ENCODE results near the gene PCK1.

The PCK1 gene

DNA sequence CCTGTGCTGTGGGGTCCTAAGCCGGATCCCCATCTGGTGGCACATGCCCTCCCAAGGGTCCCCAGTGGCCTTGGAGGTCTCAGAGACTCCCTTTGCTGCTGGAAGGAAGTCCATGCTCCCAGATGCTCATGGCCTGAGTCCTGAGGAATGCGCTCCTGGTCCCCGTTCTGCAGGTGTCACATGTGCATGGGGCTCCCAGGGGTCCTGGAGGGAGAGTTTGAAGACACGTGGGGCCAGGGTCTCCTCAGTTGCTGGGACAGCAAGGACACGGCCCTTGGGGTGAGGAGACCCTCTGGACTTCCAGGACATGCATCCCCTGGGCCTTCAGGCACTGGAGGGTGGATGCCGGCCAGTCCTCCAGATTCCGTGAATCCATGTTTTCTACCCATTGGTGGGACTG is 47.6 kb downstream of the PCK1 start:
- no peak for DNase-seq

DNA sequence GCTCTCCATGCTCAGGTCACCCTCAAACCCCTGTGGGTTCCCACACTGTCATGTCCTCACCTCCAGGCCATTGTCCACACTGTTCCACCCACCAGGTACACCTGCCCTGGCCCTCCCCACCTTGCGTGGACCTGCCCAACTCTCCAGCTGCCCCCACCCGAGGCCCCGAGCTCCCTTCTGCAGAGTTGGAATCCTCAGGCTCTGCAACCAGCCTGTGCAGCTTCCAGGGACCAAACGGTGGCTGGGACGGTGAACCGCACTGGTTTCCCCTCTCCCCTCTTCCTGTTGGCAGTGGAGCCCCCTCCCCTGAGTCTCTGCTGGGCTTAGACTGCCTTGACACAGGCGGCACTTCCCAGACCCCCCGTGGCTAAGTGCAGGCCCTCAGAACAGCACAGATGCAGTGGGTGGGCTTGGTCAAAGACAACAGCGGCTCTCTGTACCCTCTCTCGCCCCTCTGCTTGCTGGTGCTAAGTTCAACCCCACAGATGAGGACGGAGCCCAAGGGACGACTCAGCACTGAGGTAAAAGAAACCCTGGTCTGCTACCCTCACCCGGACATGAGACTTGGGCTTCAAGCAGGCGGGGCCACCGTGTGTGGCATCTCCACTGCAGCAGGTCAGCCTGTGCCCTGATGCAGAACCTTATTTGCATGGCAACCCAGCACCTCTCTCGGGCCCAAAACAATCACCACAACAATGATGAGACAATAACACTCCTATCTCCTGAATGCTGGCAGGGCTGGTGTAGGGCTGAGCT is 48.4 kb downstream of the PCK1 start:
- no peak for DNase-seq

DNA sequence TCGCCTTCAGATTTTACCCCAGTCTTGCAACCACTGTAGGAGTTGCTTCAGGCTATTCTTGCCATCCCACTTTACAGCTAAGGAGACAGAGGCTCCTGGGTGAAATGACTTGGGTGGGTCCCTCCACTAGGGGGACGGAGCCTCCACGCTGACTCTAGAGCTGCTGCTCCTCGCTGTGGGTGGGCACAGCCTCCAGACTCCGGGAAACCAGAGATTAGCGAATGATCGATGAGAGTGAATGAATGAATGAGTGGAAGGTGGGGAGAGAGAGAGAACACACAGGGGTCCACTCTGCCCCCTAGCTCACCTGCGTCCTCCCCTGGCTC is 48.9 kb downstream of the PCK1 start:
- DNase-seq: no peak

DNA sequence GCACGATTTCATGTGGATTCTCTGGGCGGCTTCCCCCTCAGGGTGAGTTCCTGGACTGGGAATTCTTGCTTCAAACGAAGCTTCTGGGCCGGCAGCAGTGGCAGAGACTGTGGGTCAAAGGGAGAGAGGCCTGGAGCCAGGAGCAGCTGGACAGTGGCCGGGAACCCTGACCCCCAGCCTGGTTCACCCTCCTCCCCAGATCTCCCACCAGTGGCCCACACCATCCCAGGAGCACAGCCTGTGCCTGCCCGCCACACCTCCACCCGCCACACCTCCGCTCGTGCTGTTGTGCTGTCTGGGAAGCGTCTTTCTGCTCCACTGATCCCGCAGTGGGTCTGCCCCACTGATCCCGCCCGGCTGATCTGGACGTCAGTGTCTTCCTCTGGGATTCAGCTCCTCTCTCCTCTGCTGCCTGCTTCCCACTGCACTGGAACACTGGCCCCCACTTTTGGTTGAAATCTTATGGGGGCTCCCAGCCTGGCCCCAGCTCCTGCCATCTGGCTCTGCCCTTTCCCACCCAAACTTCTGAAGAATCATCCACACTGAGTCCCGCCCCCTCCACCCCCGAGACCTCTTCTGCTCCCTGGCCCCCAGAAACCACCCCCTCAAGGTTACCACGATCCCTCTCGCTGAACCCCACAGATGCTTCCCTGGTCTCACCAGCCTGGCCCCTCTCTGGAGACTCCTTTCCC is 49.5 kb downstream of the PCK1 start:
- DNase-seq: no peak

DNA sequence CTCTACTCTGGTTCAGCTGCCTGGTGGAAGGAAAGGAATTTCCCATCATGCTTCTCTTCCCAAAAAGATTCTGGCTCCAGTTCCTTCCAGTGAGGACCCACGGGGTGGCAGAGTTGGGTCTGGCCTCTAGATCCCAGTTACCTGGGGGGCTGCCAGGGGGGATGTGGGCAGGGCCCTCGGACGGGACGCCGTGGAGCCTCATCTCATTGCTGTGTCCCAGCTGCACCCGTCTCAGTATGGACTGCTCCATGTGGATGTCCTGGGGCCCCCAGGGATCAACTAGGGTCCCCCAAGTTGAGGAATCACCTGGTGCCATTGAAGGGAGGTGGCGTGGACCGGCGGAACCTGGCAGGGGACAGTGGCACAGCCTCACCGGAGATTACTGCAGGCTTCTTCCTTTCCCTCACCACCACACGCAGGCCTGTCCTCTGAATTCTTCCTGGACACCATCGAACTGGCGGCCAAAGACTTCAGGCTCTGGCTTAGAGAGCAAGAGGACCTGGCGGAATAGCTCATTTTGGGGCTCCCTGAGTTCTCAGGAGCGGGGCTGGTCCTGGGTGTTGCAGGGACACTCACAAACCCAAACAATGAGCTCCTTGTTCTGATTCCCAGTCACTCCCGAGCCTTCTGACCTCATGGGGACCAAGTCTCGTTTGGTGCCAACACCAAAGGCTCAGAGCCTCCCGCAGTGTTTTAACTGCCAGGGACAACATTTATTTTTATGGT is 50.8 kb downstream of the PCK1 start:
- DNase-seq: no peak

DNA sequence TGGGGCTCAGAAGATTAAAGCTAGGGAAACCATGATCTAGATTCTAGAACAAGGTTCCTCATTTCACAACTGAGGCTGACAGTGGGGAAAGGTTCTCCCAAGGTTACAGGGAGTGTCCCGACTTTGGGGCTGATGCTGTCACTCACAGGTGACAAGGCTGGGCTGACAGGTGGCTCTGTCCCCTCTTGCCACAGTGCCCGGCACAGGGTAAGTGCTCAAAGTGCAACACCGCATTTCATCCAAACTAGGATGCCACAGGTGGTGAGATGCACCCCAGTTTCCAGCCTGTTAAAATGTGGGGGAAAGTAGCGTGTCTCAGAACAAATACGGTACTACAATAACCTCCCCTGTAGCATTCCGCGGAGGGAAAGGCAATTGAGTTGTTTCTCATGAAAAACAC is 51.5 kb downstream of the PCK1 start:
- no peak for DNase-seq

DNA sequence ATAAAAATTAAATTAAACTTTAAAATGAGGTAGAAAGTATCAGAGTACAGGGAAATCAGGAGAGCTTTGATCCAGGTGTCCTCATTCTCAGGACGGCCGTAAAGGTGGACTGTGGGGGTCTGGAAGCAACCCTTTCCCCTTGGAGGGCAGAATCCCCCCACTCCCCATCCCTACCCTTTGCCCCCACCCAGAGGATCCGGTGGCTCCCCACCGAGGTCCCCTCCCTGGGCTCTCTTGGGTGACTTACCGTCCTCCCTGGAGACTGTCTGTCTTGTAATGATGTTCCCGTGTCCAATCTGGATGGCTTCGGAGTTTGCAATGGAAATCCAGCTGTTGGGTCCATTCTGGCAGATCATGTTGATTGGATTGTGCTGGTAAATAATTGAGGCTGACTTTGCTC is 52.0 kb downstream of the PCK1 start:
- no peak for DNase-seq

DNA sequence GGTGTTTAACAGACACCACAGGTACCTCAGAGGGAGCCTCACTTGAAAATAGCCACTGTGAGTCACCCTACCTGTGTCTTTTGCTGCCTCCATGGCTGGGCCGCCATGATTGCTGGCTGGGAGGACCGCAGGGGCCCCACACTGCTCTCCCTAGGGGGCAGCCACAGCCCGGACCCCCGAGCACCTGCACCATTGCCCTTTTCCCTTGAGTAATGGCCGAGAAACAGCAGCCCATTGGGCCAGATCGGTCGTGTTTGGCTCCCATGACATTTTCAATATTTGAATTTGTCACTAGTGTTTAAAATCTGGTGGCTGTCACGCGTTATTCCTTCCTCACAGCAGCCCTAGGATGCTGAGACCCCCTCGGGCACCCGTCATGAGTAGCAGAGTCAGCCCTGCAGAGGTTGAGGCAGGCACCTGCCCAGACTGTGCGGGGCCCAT is 52.6 kb downstream of the PCK1 start:
- DNase-seq: no peak

DNA sequence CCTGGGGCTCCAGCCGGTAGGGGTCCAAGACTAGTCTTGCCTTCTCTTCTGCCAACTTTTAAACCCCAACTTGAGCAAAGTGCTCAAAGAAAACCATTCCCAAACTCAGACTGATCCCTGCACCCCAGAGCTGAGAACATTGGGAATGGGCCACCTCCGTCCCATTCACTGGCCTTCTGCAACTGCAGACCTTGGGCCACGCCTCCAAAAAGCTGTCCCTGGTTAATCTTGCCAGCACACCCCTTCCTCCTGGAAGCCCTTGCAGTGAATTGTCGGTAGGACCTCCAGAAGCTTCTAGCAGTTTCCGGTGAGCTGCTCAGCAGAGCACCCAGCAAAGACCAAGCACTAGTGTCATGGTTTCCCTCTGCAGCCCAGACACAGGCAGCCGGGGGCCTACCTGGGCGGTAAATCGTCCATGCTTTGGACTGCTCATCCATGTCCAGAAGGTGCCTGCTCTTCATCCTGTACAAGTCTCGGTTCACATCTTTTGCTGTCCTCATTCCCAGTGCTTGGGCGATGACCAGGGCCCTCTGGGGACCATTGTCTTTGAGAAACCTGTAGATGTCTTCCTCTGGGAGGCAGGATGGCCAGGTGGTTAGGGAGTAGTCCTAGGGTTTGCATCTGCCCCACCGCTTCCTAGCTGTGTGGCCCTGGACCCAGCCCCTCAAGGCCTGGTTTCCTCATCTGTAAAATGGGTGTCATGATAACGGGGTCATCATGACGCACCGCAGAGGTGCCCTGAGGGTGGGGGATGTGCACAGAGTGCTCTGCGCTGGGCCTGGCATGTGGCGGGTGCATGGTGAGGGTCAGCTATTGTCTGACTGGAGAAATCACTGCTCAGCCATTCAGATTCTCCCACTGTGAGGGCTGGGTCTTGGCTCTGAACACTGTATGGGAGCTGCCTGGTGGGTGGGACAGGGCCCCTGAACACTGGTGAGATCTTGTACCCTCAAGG is 53.9 kb downstream of the PCK1 start:
- no peak for DNase-seq

DNA sequence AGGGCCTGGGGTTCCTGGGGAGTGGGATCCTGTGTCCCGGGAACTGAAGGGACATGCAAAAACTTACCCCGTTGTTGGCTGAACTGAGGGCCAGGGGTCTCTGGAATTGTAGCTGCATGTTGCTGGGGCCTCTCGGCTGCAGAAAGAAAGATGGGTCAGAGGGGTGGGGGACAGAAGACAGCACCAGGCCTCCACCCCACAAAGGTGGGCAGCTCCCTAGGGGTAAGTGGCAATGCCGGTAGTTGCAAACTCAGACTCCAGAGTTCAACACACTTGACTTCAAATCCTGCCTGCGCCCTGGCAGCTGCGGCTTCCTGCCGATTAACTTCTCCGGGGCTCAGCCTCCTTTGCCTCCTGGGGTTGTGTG is 54.5 kb downstream of the PCK1 start:
- no peak for DNase-seq

DNA sequence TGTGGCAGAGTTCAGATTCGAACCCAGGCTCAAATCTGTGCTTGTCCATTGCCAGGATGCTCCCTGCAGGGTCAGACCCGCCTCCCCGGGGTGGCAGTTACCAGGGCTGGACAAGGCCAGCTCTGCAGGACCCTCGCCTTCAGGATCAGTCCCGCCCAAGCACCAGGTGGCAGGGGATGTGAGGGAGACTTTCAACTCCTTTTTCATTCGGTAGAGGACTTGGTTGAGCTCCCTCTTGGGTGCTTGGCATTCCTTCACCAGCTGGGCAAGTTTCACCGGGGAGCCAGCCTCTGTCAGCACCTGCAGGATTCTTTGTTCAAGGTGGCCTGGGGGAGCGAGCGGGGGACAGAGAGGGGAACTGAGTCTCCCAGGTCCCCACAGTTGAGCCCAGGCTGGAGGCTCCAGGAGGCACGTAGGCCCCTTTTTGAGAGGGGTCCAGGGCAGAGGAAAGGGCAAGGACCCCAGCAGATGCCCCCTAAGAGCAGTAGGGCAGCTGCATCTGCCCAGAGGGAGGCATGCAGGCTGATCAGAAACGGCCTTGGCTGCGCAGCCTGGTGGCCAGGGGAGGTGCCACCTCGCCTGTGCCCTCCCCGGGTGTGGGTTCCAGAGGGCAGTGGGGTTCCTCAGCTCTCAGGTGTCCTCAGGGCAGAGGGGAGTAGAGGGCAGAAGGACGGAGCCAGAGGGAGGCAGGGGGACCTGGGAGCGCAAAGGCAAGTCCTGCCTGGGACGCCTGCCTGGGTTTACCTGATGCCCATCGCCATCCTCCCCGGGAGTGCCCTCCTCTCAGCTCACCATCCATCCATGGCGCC is 55.4 kb downstream of the PCK1 start:
- DNase-seq: no peak

DNA sequence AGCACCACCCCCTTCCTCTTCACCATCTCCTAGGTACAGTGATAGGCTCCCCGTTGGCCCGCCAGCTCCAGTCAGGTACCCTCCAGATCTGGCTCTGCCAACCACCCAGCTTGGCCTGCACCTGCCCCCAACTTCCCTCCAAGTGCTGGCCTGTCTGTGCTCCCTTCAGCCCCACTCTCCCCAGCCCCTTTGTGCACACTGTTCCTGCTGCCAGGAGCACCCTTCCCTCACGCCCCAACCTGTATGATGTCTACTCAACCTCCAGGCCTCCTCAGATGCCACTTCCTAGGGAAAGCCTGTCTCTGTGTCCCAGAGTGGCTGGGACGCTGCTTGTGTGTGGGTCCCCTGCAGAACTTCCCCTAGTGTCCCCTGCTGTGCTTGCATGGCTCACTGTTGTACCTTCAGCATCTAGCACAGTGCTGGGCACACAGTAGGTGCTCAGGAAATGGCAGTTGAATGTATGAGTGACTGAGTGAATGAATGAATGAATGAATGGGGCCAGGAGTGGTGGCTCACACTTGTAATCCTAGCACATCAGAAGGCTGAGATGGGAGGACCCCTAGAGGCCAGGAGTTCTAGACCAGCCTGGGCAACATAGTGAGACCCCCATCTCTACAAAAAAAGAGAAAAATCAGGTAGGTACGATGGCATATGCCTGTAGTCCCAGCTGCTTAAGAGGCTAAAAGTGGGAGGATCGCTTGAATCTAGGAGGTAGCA is 56.3 kb downstream of the PCK1 start:
- no peak for DNase-seq
